Pons (tissue), 1 donor: ENCODE data around the gene DNAJC13.
"Not testable (repeated sequence)": the region's sequence is repeated elsewhere in the genome, so short reads cannot be mapped to it uniquely, and the experiment has no call there.

Experiments
- DNase-seq: peaks from one replicate; pipeline ENCODE4 v3.0.0-alpha.2; 2016; ENCODE audit warnings: low spot score

Gene DNAJC13, protein sequence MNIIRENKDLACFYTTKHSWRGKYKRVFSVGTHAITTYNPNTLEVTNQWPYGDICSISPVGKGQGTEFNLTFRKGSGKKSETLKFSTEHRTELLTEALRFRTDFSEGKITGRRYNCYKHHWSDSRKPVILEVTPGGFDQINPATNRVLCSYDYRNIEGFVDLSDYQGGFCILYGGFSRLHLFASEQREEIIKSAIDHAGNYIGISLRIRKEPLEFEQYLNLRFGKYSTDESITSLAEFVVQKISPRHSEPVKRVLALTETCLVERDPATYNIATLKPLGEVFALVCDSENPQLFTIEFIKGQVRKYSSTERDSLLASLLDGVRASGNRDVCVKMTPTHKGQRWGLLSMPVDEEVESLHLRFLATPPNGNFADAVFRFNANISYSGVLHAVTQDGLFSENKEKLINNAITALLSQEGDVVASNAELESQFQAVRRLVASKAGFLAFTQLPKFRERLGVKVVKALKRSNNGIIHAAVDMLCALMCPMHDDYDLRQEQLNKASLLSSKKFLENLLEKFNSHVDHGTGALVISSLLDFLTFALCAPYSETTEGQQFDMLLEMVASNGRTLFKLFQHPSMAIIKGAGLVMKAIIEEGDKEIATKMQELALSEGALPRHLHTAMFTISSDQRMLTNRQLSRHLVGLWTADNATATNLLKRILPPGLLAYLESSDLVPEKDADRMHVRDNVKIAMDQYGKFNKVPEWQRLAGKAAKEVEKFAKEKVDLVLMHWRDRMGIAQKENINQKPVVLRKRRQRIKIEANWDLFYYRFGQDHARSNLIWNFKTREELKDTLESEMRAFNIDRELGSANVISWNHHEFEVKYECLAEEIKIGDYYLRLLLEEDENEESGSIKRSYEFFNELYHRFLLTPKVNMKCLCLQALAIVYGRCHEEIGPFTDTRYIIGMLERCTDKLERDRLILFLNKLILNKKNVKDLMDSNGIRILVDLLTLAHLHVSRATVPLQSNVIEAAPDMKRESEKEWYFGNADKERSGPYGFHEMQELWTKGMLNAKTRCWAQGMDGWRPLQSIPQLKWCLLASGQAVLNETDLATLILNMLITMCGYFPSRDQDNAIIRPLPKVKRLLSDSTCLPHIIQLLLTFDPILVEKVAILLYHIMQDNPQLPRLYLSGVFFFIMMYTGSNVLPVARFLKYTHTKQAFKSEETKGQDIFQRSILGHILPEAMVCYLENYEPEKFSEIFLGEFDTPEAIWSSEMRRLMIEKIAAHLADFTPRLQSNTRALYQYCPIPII (N-terminal part only)

DNA sequence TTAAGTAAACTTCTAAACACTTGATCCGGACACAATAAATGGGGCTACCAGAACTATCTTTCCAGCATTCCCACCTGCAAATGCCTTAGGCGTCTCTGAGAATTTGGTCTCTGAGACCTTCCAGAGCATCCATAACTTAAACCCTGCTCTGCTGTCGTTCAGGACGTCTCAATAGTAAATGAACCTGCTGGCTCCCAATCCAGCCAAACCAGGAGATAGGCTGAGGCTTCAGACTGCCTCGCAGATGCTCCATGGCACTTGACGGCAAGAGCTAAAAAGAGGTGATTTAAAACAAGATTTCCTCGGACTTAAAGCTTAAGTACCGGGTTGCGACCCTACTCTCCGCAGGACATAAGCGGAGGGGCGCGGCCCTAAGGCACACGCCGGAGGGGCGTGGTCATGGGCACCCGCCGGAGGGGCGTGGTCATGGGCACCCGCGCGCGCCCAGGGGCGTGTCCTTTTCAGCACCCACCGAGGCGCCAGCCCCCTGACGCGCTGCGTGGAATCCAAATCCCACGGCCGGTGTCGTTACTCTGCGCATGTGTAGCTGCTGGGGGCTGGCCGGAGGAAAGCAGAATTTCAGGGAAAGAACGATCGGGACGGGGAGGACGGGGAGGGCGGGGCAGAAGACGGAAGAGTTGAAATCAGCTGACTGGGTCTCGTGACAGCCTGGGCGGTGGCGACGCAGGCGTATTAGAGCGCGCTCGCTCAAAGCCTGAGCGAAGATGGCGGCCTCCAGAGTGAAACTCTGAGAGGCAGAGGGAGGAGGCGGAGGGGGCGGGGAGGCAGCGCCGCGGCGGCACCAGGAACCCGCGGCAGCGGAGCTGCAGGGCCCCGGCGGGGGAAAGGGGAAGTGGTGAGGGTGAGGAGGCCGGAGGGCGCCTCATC, at the start of gene DNAJC13:
TSS of gene DNAJC13 (plus strand) at position 696 of the 888 bp plus-strand sequence. CDS start 17,049 bp downstream, outside the sequence.
- DNase-seq = peak; percentile 94

- no peak for DNase-seq
These were observed 48.8 kb upstream of the DNAJC13 start for GRCh38 chr3:132368515-132368914.

- no peak for DNase-seq
These were observed 48.3 kb upstream of the DNAJC13 start for GRCh38 chr3:132368962-132369361.

DNA sequence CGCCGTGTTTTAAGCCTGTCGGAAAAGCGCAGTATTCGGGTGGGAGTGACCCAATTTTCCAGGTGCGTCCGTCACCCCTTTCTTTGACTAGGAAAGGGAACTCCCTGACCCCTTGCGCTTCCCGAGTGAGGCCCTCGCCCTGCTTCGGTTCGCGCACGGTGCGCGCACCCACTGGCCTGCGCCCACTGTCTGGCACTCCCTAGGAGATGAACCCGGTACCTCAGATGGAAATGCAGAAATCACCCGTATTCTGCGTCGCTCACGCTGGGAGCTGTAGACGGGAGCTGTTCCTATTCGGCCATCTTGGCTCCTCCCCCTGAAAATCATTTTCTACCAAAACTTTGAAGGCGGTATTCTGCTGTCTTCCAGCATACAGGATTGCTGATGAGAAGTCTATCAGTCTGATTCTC, 40.4 kb upstream of the DNAJC13 start:
- DNase-seq = not testable (repeated sequence)

DNA sequence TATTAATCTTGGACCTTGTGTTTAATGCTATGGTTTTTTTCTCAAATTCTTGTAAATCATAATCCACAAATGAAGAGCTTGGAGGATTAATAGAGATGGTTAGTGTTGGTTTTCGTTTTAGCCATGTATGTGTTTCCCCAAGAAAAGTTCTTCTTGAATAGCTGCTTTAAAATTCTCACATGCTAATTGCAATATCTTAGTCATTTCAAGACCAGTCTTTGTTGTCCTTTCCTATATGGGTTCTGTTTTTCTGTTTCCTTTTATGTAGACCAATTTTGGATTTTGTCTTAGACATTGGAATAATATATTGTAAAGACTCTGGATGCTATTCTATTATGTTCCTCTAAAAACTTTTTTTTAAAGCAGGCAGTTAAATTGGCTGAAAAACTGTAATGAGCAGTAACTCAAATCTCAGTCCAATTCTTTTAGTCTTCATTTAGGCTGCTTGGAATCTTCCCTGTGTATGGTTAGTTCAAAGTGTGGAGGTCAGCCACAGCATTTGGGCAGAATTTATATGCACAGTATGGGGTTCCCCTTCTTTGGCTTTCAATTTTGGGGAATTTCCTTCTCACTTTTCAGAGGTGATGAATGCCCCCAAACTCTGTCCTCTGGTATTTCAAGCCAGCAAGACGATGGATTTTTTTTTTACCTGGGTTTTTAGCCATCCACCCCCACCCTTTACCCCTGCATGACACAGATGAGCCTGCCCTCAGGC, 39.1 kb upstream of the DNAJC13 start:
- no peak for DNase-seq

- no peak for DNase-seq
These were observed 38.5 kb upstream of the DNAJC13 start for GRCh38 chr3:132378846-132379245.

DNA sequence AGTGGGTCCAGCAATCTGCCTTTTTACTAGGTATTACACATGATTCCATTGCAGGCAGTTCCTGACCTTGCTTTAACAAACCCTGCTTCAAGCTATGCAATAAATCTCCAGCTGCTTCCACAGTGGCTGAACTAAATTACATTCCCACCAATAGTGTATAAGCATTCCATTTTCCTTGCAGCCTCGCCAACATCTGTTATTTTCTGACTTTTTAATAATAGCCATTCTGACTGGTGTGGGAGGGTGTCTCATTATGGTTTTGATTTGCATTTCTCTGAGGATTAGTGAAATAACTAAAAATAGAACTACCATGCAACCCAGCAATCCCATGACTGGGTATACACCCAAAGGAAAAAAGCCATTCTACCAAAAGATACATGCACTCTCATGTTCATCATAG, 36.4 kb upstream of the DNAJC13 start:
- DNase-seq = no peak

DNA sequence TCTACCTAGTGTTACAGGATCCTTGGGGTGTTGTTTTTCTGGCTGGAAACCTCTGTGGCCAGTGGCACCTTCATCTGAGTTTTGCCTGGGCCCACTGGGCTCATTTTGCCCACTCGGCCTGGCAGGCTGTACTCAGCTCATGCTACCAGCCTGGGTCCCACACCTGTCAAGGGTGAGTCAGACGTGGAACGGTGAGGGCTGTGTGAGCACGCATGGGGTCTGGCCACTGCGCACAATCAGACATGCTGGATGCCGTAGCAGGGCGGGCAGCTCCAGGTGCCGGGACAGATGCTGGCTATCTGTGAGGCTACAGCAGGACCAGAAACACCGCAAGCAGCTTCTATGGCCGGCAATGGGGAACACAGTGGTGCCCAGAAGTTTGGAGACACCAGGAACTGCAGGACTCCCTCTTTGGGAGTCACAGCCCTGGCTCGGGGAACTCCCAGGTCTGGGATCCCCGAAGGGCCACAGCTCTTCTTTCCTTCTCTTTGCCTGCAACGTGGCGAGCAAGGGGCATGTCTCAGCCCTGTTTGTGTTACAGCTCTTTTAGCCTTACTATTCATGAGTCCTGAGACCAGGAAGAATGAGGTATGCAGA, 35.9 kb upstream of the DNAJC13 start:
- no peak for DNase-seq

DNA sequence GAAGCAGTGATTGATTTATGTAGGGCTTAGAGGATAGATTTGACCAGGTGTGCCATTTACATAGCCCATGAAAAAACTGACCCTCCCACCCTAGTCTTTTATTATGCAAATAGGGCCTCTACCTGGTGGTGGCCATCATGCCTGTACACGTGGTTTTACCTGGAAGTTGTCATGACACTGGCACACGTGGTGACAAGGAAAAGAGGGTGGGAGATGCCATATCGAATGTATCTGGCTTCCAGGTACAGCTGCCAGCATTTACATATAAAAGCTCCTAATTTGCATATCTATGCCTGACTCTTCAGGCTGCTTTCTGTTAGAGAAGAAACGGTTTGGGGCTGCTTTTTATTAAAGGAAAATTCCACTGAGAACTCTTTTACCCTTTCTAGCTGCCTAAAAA, 35.0 kb upstream of the DNAJC13 start:
- no peak for DNase-seq

DNA sequence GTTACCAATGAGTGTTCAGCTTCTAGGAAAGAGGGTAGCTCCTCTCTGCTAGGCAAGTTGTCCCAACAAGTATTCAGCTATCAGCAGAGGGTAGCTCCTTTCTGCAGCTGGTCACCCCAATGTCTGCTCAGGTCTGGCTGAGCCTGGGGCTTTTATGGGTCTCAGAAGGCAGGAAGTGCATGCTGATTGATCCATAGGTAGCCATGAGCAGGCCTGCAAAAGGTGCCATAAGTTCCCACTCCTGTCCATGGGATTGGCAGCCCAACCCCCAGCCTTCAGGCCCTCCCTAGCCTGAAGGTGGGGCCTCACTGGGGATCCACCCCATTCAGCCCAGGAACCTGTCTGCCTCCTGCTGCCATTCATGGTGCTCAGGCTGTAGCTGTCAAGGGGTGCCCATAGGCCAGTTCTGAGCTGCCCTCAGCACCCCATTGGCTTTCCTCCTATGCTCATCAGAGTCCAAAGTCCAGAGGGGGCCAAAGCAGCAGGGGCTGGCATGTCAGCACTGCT, 34.6 kb upstream of the DNAJC13 start:
- DNase-seq = no peak

- no peak for DNase-seq
These were observed 31.0 kb upstream of the DNAJC13 start for GRCh38 chr3:132386259-132386658.

DNA sequence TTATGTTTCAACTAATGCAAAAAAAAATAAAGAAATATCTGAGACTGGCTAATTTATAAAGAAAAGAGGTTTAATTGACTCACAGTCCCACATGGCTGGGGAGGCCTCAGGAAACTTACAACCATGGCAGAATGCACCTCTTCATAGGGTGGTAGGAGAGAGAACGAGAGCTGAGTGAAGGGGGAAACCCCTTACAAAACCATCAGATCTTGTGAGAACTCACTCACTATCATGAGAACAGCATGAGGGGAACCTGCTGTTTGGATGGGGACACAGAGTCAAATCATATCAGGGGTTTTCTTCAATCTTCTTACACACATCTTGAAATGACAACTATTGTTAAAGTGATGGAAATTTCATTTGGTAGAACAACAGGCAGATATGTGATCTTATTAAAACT, 24.6 kb upstream of the DNAJC13 start:
- DNase-seq = not testable (repeated sequence)

- no peak for DNase-seq
These were observed 23.0 kb upstream of the DNAJC13 start for GRCh38 chr3:132394320-132394719.

- DNase-seq = no peak
These were observed 22.2 kb upstream of the DNAJC13 start for GRCh38 chr3:132395126-132395525.

- no peak for DNase-seq
These were observed 21.0 kb upstream of the DNAJC13 start for GRCh38 chr3:132396255-132396654.

DNA sequence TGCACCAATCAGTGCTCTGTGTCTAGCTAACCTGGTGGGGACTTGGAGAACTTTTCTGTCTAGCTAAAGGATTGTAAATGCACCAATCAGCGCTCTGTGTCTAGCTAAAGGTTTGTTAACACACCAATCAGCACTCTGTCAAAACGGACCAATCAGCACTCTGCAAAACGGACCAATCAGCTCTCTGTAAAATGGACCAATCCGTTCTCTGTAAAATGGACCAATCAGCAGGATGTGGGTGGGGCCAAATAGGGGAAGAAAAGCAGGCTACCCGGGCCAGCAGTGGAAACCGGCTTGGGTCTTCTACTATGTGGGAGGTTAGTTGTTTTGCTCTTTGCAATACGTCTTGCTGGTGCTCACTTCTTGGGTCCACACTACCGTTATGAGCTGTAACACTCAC, 20.5 kb upstream of the DNAJC13 start:
- DNase-seq = not testable (repeated sequence)

DNA sequence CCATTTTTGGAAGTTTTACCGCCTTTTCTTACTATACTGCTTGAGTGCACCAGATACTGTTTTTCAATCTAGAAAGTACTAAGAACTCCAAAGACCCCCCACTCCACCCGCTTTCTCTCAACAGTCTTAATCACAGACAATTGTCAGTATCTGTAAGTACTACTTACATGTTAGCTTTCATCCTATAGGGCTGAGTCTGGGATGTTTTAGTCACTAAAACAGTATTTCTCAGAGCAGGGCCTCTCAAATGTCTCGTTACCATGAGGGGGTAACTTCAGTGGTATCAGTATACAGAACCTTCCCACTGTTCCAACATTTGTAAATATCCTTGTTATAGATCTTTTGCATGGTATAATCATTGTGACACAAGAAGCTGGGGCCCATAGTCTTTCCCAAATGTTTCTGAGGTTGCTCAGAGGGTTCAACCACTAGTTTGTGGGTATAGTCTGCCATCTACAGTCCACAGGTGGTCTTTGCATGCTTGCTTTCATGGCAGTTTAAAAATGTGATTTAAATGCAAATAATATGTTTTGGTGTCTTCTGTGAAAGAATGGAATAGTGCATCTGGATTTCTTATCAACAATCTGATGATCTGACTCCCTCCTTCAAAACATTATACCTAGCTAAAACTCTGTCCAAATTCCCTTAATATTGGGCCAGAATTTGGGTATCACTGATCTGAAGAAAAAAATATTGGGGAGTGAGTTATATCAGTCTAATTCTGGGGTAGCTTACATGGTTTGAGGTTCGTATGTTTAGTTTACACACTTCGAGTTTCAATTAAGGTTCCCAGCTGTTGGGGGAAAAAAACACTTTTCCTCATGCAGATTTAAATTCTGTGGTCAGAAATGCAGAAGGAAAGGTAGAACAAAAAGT, 18.0 kb upstream of the DNAJC13 start:
- DNase-seq = peak; percentile 63

- DNase-seq = no peak
These were observed 16.0 kb upstream of the DNAJC13 start for GRCh38 chr3:132401255-132401654.

DNA sequence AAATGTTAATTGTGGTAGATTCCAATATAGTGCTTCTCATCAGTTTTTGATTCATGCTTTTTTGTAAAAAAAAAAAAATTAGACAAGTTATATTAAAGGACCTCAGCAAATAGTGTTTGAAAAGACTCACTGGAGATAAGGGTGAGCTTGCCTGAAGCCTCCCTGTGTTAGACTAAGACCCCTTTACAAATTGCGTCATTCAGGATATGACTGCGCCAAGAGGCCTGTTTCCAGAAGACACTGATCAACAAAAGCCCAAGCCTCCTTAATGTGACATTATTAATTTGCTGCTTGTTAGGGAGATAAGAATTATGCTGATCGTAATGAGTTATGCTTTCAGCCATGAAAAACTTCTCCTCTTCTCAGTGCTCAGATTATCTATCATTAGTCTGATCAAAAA, 13.0 kb upstream of the DNAJC13 start:
- DNase-seq = no peak
